Fibroblast of lung (primary cell): ENCODE results near the gene SEC14L2.

Experiments
- EZH2 ChIP-seq: IDR thresholded peaks from 2 replicates; pipeline ENCODE4 v1.5.1; 2012; ENCODE audit warnings: low read length, control low read depth, mild to moderate bottlenecking; ENCODE audit errors: missing control alignments
- TF ChIP-seq, protein P1 (sequence below), 2 donors: IDR thresholded peaks in 1 of 2; conservative IDR thresholded peaks in 1 of 2; 1 replicate in 1 of 2; 2 replicates in 1 of 2; pipeline ENCODE4 v1.5.1; 2011 to 2012; ENCODE audit warnings: low read length in 2 of 2, control low read depth in 1 of 2, inconsistent platforms in 1 of 2, low read depth in 1 of 2, mild to moderate bottlenecking in 1 of 2

DNA sequence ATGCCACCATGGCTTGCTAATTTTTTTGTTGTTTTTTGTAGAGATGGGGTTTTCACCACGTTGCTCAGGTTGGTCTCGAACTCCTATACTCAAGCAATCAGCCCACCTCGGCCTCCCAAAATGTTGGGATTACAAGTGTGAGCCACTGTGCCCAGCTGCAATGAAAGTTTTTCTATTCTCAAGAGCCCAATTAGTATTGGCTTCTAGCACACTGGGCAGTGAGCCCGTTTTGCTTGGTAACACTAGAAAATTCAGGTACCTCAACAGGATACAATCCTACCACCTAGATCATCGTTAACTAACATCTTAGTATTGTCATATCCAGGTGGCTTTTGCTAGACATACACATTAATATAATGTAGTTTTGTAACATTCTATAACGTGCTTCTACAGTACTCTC, 56.0 kb downstream of the SEC14L2 start:
- TF ChIP-seq, protein P1, sequence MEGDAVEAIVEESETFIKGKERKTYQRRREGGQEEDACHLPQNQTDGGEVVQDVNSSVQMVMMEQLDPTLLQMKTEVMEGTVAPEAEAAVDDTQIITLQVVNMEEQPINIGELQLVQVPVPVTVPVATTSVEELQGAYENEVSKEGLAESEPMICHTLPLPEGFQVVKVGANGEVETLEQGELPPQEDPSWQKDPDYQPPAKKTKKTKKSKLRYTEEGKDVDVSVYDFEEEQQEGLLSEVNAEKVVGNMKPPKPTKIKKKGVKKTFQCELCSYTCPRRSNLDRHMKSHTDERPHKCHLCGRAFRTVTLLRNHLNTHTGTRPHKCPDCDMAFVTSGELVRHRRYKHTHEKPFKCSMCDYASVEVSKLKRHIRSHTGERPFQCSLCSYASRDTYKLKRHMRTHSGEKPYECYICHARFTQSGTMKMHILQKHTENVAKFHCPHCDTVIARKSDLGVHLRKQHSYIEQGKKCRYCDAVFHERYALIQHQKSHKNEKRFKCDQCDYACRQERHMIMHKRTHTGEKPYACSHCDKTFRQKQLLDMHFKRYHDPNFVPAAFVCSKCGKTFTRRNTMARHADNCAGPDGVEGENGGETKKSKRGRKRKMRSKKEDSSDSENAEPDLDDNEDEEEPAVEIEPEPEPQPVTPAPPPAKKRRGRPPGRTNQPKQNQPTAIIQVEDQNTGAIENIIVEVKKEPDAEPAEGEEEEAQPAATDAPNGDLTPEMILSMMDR (conservative IDR thresholded peaks at IDR 0.05 in 1 of 2, IDR thresholded peaks at IDR 0.05 in 1 of 2; ENCODE audit: low read depth in 1 of 2, low read length in 2 of 2) = no peak
- no peak for TF ChIP-seq EZH2
